Retinal pigment epithelial cell (primary cell): ENCODE measurements around the gene TC2N.

Experiments used
- DNase-seq: peaks from one replicate; pipeline ENCODE4 v3.0.0-alpha.2; 2010; ENCODE audit warnings: low read depth
- H3K4me3 ChIP-seq: 2 replicates; pipeline ENCODE4 v1.5.1; 2011; ENCODE audit warnings: mild to moderate bottlenecking, low read length, control low read depth, moderate library complexity
- TF ChIP-seq, protein P1 (sequence below): conservative IDR thresholded peaks from 2 replicates; pipeline ENCODE4 v1.5.1; 2011; ENCODE audit warnings: low read depth, low read length, control low read depth, inconsistent platforms

TC2N gene

DNA sequence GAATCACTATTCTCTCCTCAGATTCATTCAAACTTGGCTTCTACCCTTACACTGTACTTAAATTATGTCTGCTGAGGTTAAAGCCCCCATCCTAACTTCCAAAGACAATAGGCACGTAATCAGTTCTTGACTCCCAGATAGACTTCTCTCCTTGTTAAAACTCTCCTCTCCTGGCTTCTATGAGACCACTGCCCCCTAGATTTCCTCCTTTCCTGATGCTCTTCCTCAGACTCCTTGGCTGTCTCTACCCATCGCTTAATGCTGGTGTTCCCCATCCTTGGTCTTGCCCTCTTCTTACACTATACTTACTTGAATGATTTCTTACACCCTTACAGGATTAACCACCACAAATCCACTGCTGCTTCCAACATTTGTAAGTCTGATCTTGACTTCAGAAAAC is 32.8 kb downstream of the TC2N start:
- no peak overlapping the region for H3K4me3 ChIP-seq
- no peak for DNase-seq
- TF ChIP-seq, protein P1, sequence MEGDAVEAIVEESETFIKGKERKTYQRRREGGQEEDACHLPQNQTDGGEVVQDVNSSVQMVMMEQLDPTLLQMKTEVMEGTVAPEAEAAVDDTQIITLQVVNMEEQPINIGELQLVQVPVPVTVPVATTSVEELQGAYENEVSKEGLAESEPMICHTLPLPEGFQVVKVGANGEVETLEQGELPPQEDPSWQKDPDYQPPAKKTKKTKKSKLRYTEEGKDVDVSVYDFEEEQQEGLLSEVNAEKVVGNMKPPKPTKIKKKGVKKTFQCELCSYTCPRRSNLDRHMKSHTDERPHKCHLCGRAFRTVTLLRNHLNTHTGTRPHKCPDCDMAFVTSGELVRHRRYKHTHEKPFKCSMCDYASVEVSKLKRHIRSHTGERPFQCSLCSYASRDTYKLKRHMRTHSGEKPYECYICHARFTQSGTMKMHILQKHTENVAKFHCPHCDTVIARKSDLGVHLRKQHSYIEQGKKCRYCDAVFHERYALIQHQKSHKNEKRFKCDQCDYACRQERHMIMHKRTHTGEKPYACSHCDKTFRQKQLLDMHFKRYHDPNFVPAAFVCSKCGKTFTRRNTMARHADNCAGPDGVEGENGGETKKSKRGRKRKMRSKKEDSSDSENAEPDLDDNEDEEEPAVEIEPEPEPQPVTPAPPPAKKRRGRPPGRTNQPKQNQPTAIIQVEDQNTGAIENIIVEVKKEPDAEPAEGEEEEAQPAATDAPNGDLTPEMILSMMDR: no peak

- TF ChIP-seq, protein P1: no peak
- DNase-seq: no peak
- H3K4me3 ChIP-seq: no peak overlapping the region
These were observed 36.0 kb downstream of the TC2N start for GRCh38 chr14:91831337-91831736.

GRCh38 chr14:91830777-91831176 is 36.6 kb downstream of the TC2N start:
- TF ChIP-seq, protein P1: no peak
- no peak overlapping the region for H3K4me3 ChIP-seq
- DNase-seq: no peak

- TF ChIP-seq, protein P1: no peak
- H3K4me3 ChIP-seq: no peak overlapping the region
- no peak for DNase-seq
These were observed 37.8 kb downstream of the TC2N start for GRCh38 chr14:91829511-91829910.

DNA sequence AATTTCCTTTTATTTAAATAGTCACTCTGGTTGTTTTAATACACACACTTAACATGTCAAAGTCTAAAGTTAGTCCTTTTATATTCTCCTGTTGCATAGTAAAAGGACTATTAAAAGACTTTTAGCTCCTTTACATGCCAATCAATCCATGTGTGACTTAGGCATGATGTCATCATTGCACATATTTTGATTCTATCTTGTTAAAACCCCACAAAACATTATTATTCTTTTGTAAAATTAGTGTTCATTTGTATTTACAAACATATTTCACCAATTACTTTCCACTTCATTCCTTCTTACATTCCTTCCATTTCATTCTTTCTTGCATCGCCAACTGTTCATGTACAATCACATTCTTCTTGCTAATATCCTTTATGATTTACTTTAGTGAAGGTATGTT is 39.6 kb downstream of the TC2N start:
- DNase-seq: no peak
- TF ChIP-seq, protein P1: no peak
- no peak overlapping the region for H3K4me3 ChIP-seq

GRCh38 chr14:91817566-91818325 is 49.6 kb downstream of the TC2N start:
- DNase-seq: no peak
- H3K4me3 ChIP-seq: no peak overlapping the region
- TF ChIP-seq, protein P1: no peak

GRCh38 chr14:91814317-91814716 is 53.0 kb downstream of the TC2N start:
- TF ChIP-seq, protein P1: no peak
- no peak for DNase-seq

More at GRCh38 chr14:91814317-91814716, 53.0 kb downstream of the TC2N start:
- no peak overlapping the region for H3K4me3 ChIP-seq
